ENCODE measurements around the gene SPESP1.
"Not testable (repeated sequence)": the region's sequence is repeated elsewhere in the genome, so short reads cannot be mapped to it uniquely, and the experiment has no call there.

Gene SPESP1

DNA sequence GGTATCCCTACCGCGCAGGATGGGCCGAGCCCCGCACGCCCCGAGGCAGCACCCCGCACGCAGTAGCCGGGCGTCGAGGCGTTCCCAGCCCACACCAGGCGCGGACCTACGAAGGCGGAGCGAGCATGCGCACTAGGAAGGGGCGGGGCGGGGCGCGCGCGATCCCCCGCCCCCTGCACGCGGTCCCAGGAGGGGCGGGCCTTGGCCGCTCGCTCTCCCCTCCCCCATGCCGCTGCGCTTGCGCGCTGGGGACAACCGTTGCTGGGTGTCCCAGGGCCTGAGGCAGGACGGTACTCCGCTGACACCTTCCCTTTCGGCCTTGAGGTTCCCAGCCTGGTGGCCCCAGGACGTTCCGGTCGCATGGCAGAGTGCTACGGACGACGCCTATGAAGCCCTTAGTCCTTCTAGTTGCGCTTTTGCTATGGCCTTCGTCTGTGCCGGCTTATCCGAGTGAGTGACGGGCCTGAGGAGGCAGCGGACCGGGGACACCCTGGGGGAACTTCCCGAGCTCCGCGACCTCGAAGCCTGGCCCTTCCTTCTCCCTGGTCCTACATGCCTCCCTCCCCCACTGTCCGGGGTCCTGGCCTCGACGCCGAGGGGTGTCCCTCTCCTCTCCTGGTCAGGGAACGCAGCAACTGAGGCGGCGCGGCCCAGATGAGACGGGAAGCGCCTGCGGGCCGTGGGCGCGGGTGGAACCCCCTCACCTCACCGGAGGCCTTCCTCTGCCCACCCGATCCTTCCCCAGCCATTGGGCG lies at the start of gene SPESP1:
SPESP1 (plus strand) TSS at position 258 of the 755 bp plus-strand sequence; CDS start at position 387, 129 bp downstream.
- peak; percentile 52 for DNase-seq

DNA sequence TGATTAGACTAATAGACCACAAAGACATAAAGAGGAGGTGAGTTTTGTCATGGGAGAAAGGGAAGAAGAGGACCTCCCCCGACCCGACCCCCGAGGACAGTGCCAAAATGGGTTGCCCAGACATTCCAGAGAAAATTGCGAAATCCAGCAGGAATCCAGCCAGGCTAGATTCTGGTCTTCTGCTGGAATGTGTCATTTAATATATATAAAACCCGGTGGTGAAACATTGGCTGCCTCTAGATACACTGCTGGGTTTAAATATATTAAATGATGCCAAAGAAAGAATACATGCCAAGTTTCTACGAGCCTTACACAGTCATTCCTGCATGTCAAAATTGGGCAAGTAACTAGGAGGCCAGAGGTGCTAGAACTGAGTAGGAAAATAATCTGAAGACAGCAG lies 45.3 kb upstream of the SPESP1 start:
- no peak for DNase-seq

DNA sequence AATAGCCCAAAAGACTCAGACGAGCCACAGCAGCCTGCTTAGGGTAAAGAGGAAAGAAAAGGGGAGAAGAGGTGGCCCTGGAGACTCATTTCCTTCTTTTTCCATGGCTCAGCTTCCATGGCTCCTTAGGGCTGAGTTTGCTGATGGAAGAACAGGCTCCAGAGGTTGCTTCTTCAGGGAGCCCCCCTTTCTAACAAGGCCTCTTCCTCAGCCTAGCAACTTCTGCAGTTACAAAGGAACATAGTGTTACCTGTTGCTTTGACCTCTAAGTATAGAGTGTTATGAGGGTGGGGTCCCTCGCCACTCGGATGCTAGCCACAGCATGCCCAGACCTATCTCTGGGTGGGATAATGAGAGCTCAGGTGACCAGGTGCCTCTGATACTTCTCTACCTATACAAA lies 43.2 kb upstream of the SPESP1 start:
- DNase-seq, result no peak

DNA sequence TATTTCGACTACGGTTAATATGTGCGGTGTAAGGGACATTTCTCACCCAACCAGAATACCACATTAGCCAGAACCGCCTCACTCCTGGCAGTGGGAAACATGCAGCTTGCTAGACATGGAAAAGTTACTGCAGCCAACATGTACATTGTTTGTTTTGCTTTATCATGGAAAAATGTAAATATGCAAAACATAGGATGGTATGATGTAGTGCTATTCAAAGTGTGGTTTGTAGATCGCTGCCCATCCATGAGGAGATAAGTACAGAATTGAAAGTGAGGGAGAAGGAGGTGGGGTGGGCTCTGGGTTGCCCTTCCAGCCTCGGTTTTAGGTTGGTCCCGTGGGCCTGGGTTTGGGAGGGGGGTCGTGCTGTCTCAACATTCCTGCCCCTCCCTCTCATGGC lies 42.5 kb upstream of the SPESP1 start:
- no peak for DNase-seq

DNA sequence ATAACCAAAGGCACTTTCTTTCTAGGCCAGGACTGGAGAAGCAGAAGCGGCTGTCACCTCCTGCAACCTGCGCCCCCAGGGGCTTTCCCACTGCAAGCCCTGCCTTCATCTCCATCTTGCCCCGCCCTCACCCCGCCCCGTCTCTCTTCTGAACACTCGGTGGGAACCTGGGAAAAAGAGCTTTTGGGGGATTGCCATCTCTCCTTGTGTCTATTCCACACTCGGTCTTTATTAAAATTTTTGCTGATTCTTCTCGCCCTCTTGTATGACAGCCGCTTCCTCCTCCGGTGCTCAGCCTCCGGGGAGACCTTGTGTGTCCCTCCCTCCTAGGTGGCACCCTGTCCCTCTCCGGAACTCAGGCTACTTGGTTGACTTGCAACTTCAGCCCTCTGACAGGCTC lies 41.9 kb upstream of the SPESP1 start:
- DNase-seq, result no peak

DNA sequence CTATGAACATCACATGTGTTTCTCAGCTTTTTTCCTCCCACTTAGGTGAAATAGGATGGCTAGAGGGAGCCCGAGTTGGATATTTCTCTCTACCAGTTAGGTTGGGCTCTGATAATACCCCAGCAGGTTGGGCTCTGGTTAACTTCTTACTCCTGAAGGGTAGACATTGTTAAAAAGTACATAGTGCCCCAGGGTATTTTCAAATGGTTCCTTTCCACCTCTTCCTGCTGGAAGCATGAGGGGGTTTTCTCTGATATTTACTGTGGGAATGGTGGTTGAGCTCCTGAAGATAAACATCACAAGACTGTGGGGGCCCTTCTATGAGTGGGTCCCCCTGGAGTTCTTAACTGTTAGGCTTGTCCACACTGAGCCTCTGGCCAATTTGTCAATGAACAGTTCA lies 36.1 kb upstream of the SPESP1 start:
- DNase-seq, result no peak

DNA sequence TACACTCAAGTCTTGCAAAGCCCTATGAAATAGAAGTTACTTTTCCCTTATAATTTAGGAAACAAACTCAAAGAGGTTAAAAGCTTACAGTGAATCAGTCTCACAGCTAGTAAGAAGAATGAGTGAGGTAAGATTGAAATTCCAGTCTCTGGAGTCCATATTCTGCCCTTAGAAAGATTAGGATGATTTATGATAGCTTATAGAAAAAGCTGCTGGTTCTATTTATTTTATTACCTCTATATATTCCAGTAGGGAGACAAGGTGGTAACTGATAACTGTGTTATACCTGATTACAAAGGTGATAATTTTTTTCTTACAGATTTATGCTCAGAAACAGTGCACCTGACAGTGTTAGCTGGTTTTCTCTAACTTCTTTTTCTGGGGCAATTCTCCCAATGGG lies 34.1 kb upstream of the SPESP1 start:
- no peak for DNase-seq

DNA sequence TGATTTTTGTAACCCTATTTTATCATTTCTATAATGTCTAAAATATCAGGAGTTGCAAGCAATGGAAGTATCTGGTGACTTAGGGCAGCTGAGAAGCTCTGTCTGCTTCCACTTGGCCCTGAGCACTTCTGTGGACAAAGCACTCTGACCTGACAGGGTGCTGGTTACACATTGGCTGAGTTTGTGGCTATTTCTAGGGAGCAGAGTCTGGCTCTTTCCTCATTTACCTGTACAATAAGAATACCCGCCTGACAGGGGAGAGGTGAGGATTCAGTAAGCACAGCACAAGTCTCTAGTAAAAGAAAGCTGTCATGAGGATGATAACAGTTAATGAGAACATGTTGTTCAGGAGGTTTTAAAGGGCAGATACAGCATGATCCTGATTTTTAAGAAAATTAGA lies 33.3 kb upstream of the SPESP1 start:
- DNase-seq, result no peak

DNA sequence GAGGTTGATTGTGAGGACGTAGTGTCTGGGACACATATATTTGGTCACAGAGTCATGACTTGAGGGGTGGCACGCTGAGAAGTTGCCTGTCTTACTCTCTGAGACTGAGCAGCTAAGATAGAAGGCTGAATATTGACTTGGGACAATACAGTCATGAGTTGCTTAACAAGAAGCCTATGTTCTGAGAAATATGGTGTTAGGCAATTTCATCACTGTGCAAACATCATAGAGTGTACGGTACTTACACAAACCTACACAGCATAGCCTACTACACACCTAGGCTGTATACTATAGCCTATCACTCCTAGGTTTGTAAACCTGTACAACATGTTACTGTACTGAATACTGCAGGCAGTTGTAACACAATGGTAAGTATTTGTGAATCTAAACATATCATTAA lies 30.3 kb upstream of the SPESP1 start:
- no peak for DNase-seq

DNA sequence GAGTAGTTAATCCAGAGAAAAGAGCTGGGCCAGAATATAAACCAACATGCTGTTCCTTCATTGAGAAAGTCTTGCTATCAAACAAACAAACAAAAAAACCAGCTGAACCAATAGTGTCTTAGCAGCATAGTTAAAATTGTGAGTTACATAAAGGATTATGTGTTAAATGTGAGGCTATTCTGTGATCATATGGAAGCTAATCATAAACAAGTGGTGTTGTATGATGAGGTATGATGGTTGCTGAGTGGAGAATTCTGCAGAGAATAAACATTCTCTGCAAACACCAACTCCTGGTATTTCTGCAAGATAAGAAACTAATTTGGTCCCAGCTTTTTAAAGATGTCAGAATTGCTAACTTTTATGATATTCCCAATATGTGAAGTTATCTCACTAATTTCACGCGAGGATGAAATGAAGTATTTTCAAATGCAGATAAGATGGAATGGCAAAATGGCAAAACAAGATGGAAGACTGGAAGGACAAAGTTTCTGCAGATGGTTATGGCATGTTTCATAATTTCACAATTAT lies 22.9 kb upstream of the SPESP1 start:
- DNase-seq, result no peak

DNA sequence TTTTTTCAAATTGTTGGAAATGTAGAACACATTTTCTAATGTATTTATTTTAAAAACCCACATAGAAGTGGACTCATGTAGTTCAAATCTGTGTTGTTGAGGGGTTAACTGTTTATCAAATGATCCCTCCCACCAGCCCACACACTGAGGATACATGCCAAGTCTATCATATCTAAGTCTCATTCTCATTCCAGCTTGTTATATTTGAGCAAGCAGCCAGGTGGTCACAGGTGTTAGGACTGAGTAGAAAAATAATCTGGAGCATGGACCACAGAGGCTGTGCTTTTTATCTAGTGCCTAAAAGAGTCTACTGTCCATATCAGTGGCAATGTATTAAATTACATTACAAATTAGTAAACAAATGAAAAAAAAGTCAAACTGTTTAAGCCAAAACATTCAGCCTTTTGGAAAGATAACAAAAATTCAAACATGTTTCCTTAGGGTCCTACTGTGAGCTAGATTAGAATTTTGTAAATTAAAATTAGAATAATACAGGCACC lies 20.7 kb upstream of the SPESP1 start:
- no peak for DNase-seq

DNA sequence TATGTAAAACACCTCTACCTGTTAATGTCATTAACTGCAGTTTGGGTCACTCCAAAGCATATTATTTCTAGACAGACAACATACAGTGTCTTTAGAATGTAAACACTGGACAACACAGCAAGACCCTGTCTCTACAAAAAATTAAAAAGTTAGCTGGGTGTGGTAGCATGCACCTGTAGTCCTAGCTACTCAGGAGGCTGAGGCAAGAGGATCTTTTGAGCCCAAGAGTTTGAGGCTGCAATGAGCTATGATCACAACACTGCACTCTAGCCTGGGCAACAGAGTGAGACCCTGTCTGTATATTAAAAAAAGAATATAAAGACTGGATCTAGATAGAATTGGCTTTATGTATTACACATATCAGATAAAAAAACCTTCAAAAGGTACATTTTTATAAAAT lies 20.0 kb upstream of the SPESP1 start:
- DNase-seq, result no peak

DNA sequence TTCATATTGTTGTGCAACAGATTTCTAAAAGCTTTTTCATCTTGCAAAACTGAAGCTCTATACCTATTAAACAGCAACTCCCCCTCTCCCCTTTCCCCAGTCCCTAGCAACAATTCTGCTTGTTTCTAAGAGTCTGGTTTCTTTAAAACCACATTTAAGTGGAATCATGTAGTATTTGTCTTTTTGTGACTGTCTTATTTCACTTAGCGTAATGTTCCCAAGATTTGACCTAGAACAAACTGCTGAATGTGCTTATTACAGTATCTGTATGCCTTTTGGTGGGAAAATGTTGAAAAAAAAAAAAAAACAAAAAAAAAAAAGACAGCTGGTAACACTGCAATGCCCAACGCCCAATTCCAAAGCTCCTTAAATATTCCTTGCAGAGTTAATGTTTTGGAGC lies 19.5 kb upstream of the SPESP1 start:
- DNase-seq, result no peak

DNA sequence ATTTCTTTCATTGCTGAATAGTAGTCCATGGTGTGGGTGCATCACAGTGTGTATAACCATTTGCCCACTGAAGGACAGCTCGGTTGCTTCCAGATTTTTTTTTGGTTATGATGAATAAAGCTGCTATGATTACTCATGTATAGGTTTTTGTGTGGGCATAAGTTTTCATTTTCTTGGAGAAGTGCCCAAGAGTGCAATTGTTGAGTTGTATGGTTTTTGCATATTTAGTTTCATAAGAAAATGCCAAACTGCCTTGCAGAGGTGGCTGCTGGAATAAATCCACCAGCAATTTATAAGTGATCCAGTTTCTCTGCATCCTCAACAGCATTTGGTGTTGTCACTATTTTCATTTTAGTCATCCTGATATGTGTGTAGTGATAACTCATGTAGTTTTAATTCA lies 8.4 kb upstream of the SPESP1 start:
- DNase-seq, result no peak

DNA sequence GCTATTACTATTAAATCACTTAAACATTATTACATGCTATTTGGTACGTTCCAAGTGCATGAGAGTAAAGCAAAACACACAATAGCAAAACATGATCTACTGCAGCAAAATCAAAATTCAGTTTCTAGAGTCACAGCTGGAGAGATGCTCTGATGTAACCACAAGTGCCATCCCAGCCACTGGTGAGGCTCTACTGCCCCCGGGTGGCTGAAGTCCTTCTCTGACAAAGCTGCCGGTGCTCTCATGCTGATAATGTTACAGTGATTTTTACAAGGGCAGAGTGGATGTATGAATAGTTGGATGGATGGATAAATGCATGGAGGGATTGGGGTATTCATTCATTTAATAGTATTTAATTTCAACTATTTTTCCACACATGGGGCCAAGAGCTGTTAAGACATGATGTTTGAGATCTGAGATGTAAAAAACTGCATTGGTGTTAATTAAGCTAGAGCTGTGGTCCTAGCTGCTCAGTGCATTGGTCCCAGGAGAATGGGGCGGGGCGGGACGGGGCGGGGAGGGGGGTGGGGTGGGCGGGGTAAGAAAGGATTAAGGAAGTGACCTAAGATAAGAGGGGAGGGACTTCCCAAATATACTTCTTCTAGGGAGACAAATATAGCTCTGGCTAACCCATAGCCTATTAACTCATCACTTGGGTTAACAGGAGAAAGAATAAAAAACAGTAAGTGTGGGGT lies 5.3 kb upstream of the SPESP1 start:
- DNase-seq, result peak; percentile 50

DNA sequence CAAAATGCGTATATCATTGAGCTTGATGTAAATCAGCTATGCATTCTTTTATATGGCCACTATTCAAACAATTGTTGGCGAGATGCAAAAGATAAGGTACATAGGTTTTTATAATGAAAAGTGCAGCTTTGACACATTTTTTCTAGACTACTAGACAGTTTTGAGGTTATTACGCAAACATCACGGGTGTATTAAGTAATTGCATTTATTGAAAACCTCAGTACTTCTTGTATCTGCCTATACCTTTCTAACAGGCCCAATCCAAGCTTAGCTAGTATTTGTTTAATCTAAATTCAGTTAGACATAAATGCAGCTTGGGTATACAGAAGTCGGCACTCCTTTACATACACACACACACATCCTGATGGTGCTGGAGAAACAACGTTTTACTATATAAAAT lies 2.7 kb downstream of the SPESP1 start:
- DNase-seq, result no peak

DNA sequence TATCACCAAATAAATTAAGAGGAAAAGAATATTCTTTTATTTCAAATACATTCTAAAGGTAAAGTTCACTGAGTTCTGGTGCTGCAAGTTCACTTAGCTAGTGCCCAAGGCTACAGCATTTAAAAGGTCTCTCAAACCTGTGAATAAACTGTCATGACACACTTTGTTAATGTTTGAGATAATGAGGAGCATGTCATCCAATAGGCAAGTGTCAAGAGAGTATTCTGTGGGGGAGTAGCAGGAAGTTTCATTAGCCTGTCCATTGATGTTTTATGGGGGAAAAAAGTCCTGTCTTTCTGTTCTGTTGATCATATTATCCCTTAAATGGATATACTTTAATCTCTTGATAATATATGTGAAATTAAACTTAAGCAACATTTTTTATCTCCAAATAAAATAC lies 4.0 kb downstream of the SPESP1 start:
- DNase-seq, result no peak

DNA sequence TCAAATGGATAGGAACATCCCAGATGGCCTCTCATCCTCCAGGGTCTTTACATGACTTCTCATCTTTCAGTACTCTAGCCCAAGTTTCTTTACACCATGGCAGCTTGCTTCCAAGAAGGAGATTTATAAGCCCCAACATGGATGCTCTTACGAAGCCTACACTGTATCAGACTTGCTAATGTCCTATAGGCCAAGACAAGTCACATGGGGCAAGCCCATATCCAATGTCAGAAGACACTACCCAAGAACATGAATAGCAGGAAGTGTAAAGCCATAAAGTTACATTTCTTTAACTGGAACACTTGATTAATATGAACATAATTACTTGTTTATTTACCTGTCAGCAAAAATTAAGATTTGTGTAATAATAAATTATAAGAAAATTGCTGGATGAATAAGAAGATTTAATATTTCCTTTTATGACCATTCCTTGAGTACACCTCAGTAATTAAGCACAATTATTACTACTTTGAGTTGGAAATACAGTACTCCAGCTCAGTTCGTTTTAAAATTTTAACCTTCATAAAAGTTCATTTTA lies 5.1 kb downstream of the SPESP1 start:
- DNase-seq, result no peak

DNA sequence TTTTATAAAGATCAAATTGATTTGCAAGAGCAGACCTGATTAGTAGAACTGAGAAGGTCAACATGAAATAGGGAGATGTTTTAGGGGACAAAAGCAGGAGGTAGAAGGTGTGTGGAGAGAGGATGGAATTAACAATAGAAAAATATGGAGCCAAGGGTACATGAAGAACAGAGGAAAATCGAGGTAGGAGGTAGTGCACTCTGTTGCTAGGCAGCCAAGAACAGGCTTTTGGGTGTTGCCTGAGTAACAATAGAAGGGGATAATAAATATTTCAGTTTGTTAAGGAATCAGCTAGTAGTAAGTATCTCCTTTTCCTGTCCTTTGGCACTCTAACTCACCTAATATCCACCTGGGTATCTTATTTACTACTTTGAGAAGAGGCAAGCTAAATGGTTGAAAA lies 9.2 kb downstream of the SPESP1 start:
- no peak for DNase-seq

DNA sequence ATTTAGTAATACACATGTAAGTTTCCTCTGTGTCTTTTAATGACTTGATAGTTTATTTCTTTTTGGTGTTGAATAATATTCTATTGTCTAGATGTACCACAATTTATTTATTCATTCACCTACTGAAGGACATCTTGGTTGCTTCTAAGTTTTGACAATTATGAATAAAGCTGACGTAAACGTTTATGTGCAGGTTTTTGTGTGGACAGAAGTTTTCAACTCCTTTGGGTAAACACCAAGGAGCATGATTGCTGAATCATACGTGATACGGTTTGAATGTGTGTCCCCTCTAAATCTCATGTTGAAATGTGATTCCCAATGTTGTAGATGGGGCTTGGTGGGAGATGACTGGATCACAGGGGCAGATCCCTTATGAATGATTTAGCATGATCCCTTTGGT lies 21.5 kb downstream of the SPESP1 start:
- DNase-seq, result no peak

DNA sequence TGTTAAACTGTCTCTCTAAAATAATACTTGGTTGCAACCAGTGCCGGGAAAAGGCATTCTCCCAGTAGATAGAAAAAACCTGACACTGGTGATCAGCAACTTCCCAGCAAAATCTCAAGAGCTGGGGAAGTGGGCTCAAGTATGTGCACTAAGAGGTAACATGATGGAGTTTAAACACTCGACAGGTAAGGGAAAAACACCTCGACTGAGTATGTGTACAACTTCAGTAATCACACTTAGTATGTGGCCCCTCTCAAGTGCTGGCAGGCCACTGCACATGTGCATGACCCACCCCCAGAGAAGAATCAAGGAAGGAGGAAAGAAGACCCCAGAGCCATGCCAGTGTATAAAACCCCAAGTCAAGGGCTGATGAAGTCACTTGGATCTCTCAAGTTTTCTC lies 27.4 kb downstream of the SPESP1 start:
- no peak for DNase-seq

DNA sequence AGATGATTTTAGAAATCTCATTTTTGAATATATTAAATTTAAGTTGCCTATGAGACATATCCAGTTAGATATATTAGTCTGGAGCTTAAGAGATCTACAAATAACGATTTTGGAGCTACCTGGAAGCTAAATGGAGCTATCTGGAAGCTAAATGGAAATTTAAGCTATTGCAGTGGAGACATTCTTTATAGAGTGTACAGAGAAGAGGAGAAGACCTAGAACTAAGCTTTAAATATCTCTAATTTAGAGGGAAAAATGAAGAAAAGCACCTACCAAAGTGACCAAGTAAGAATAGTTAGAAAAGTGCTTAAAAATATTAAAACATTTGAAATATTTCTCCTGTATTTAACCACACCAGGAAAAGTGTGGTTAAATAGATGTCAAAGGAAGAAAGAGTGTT lies 28.3 kb downstream of the SPESP1 start:
- DNase-seq, result no peak

DNA sequence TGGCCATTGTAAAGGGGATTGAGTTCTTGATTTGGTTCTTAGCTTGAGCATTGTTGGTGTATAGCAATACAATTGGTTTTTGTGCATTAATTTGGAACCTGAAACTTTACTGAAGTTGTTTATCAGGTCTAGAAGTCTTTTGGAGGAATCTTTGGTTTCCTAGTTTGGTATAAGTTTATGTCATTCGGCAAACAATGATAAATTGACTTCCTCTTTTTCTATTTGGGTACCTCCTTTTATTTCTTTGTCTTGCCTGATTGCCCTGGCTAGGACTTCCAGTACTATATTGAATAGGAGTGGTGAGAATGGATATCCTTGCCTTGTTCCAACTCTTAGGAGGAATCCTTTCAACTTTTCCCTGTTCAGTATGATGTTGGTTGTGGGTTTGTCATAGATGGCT lies 32.1 kb downstream of the SPESP1 start:
- no peak for DNase-seq

DNA sequence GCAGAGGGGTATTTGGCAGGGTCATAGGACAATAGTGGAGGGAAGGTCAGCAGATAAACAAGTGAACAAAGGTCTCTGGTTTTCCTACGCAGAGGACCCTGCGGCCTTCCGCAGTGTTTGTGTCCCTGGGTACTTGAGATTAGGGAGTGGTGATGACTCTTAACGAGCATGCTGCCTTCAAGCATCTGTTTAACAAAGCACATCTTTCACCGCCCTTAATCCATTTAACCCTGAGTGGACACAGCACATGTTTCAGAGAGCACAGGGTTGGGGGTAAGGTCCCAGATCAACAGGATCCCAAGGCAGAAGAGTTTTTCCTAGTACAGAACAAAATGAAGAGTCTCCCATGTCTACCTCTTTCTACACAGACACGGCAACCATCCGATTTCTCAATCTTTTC lies 33.4 kb downstream of the SPESP1 start:
- not testable (repeated sequence) for DNase-seq
